Non-pigmented ciliary epithelial cell (primary cell): ENCODE measurements around the gene HINT2.

Experiments used
- DNase-seq: peaks from one replicate; pipeline ENCODE4 v3.0.0-alpha.2; 2010; ENCODE audit warnings: low read depth

Gene HINT2

DNA sequence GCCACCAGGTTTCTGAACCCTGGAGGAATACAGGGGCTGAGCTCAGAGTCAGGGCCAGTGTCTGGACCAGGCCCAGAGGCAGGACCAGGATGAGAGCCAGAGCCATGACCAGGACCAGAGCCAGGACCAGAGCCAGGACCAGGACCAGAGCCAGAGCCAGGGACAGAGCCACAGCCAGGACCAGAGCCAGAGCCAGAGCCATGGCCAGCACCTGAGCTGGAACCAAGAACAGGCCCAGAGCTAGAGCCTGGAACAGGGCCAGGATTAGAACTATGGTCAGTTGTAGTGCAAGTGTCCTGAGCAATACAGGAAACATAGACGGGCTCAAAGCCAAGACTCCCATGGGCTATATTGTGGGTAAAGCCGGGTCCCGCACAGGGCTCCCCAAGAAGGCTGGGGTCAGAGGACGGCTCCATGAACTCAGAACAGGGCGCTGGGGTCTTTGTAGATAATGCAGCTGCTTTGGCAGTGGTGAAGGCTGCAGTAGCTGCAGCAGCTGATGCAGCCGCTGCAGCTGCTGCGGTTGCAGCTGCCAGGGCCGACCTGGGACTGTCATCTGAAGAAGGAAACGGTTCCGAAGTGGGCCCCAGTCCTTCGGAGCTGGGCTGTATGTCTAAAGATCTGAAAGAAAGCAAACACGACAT, 3.3 kb downstream of the HINT2 start:
- no peak for DNase-seq

- DNase-seq, result no peak
These were observed 4.7 kb downstream of the HINT2 start for GRCh38 chr9:35810122-35810521.

DNA sequence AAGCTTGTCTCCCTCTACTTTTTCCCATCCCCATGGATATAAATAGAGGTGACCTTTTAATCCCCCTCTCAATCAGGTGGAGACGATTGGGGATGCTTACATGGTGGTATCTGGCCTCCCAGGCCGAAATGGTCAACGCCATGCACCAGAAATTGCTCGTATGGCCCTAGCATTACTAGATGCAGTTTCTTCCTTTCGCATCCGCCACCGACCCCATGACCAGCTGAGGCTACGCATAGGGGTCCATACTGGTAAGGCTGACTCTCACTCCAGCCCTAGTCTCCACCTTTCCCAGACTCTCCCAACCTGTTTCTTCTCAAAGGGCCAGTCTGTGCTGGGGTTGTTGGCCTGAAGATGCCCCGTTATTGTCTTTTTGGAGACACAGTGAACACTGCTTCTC, 6.4 kb downstream of the HINT2 start:
- DNase-seq, result no peak

DNA sequence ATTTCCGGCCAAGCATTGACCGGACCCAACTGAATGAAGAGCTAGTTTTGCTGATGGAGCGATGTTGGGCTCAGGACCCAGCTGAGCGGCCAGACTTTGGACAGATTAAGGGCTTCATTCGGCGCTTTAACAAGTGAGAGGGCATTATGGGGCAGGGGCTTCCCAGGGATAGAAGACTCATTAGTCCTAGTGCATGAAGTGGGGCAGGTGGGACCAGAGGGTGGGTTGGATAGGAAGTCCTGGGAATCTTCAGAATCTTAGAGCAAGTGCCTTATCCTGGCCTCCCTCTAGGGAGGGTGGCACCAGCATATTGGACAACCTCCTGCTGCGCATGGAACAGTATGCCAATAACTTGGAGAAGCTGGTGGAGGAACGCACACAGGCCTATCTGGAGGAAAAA, 8.7 kb downstream of the HINT2 start:
- DNase-seq, result no peak

- no peak for DNase-seq
These were observed 13.3 kb downstream of the HINT2 start for GRCh38 chr9:35801328-35802128.

GRCh38 chr9:35800530-35800929, 14.3 kb downstream of the HINT2 start:
- no peak for DNase-seq

- DNase-seq, result no peak
These were observed 16.0 kb downstream of the HINT2 start for GRCh38 chr9:35798658-35799374.

GRCh38 chr9:35797311-35798109, 17.3 kb downstream of the HINT2 start:
- no peak for DNase-seq

DNA sequence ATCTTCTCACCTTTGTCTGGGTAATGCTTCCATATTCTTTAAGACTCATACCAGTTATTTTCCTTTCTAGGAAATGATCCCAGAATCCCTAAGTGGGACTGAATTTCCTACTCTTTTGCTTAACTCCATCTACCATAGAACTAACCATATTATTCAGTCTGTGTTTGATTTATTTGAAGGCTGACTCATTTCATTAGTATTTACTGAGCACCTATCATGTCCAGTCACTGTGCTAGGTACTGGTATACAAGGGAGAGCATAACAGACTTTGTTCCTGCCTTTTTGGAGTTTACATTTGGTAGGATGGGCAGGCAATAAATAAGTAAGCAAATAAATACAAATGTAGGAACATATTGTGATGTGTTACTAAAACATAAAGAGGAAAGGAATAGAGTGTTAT, 19.1 kb downstream of the HINT2 start:
- DNase-seq, result no peak

DNA sequence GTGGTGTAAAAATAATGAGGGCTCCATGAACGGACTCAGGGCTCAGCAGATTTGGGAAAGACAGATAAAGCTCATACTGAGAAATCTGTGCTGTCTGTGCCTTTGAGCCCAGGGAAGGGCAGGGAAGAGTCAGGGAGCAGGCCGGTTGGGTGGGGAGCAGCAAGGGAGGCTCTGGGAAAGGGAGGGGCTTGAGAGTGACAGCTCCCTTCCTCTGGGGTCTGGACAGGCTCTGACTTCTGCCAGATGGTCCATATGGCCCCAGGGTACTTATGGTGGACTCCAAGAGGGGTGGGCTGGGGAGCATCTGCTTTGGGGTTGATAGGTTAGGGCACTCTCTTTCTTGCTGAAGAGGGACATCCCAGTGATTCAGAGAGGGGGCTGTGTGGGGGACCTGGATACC, 21.4 kb downstream of the HINT2 start:
- no peak for DNase-seq

DNA sequence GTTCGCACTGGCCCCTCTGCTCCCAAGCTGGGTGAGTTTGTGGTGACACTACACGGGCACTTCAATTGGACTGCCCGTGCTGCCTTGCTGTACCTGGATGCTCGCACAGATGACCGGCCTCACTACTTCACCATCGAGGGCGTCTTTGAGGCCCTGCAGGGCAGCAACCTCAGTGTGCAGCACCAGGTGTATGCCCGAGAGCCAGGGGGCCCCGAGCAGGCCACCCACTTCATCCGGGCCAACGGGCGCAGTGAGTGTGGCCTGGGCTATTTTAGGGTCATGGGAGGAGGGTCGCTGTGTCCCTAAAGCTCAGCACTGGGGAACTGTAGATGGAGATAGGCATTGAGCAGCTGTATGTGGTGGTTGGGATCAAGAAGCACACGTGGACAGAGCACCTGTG, 22.0 kb downstream of the HINT2 start:
- no peak for DNase-seq

GRCh38 chr9:35792024-35792813, 22.6 kb downstream of the HINT2 start:
- no peak for DNase-seq

DNA sequence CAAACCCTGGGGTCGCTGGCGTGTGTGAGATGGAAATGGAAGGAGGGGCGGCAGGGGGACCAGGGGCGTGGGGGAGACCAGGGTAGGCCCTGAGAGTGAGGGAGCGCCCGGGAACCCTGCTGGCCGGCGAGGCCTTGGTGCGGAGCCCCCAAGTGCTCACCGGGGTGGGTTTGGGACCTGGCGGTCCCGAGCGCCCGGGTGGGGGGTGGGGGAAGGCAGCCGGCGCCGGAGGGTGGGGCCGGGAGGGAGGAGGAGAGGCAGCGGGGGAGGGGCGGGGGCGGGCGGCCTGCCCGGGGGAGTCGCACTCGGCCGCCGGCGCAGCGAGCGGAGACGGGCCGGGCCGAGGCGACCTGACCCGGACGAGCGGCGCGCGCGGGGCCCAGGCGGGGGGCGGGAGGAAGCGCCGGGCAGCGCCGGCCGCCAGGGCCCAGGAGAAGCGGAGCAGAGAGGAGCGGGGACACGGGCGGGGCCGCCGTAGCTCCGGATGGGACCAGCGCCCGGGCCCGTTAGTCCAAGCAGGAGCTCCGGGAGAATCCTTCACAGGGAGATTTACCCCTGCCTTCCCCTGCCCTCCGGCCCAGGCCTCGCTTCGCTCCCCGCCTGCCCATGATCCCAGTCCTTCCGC, 23.4 kb downstream of the HINT2 start, which contains the start of gene NPR2:
Gene NPR2, plus strand, starts transcription at position 295 of the 625 bp plus-strand sequence. CDS start 818 bp downstream, outside the sequence.
- no peak for DNase-seq

DNA sequence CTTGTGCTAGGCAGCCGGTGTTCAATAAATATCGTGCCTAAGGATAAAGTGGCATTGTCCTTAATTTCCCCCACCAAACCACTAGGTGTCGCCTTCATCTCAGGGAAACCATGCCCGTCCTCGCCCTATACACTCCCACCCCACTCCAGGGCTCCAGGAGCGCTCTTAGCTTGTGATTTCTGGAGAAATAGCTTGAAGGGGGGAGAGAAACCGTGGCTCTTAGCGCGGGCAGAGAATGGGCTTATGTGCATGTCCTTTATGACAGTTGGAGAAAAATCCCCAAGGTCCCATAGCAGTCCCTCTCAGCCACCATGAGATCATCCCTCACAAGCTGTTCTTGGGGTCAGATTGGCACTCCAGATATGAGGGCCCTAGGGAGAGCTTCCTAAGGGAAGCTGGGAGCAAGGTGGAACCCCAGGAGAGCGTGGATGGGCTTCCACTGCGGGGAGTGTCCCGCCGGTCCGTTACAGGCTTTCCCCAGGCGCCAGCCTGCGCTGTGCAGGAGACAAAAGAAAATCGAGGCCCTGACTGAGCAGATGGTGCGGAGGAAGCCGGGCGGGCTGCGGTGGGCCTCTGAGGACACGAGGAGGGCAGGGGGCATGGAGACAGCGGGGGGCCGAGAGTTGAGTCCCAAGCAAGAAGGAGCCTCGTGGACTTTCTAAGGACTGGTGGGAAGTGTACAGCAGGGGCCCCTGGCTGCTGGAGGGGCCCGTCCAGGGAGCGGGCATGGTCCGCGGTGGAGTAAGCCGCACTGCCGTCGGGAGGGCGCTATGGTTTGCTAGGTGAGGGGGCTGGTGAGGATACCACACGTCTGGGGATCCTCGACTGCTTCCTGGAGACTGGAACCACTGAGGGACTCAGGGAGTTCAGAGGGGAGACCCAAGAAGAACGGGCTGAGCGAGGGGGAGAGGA, 24.2 kb downstream of the HINT2 start:
- DNase-seq, result peak; percentile 60

DNA sequence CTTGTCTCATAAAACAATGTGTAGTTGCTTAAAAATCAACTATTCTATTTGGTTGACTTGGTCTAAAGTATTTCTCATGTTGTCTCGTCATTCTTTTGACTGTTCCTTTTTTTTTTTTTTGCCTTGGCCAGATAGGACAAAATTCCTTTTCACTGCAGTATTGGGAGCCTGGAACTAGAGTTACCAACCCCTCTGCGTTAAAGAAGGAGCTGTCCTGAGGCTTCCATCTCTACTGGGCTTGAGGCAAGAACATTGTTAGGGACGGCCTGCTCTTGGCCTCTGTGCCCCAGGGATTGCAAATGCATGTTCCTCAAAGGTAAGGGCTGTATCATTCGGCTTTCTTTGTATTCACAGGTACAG, 24.8 kb downstream of the HINT2 start:
- DNase-seq, result no peak

GRCh38 chr9:35789541-35789940, 25.3 kb downstream of the HINT2 start:
- no peak for DNase-seq

GRCh38 chr9:35783418-35783817, 31.4 kb downstream of the HINT2 start:
- DNase-seq, result no peak

- no peak for DNase-seq
These were observed 33.8 kb downstream of the HINT2 start for GRCh38 chr9:35781066-35781465.

GRCh38 chr9:35778496-35778895, 36.3 kb downstream of the HINT2 start:
- DNase-seq, result no peak

DNA sequence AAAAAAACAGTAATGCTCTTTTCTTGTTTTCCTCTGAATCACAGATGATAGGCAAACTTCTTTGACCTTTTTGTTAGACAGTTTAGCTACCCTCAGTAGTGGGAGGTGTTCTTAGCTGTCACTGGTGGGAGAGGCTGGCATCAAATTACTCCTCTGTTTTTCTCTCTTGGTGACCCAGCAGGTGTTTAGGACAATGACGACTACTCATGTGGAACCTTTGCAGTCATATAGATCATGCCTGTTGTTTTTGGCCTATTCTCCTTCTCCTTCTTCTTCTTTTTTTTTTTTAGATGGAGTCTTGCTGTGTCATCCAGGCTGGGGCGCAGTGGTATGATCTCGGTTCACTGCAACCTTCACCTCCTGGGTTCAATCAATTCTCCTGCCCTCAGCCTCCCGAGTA, 38.8 kb downstream of the HINT2 start:
- no peak for DNase-seq
